KBM-7 (cell line): ENCODE results near the gene ADAMTS9.
"Not testable (repeated sequence)": the region's sequence is repeated elsewhere in the genome, so short reads cannot be mapped to it uniquely, and the experiment has no call there.

Source experiments
- DNase-seq: peaks from one replicate; pipeline ENCODE4 v3.0.0-alpha.2; 2015
- in situ Hi-C: fragments of 300-500 bp; cut with MboI; formaldehyde crosslinking; loops from 2 replicates; pipeline ENCODE4 v1.14.3; 2020; ENCODE audit warnings: low sequenced_read_pairs, low pct_unique_long_range_greater_than_20kb, mixed read lengths

The ADAMTS9 gene

GRCh38 chr3:64555351-64555750 lies 132.4 kb downstream of the ADAMTS9 start:
- no peak for DNase-seq
- in situ Hi-C loops = no loop called here

GRCh38 chr3:64554096-64554920 lies 133.5 kb downstream of the ADAMTS9 start:
- in situ Hi-C loops = no loop called here
- no peak for DNase-seq

GRCh38 chr3:64552966-64553365 lies 134.8 kb downstream of the ADAMTS9 start:
- in situ Hi-C loops = no loop called here
- no peak for DNase-seq

- in situ Hi-C loops = no loop called here
- no peak for DNase-seq
Measured at GRCh38 chr3:64552160-64552559, 135.6 kb downstream of the ADAMTS9 start.

GRCh38 chr3:64551697-64552096 lies 136.1 kb downstream of the ADAMTS9 start:
- in situ Hi-C loops = no loop called here
- DNase-seq = no peak

GRCh38 chr3:64550745-64551144 lies 137.1 kb downstream of the ADAMTS9 start:
- in situ Hi-C loops = no loop called here
- no peak for DNase-seq

GRCh38 chr3:64549869-64550268 lies 137.9 kb downstream of the ADAMTS9 start:
- in situ Hi-C loops = no loop called here
- DNase-seq = no peak

- DNase-seq = no peak
- in situ Hi-C loops = no loop called here
Measured at GRCh38 chr3:64548200-64548889, 139.5 kb downstream of the ADAMTS9 start.

- no peak for DNase-seq
- in situ Hi-C loops = no loop called here
Measured at GRCh38 chr3:64546856-64547255, 140.9 kb downstream of the ADAMTS9 start.

- in situ Hi-C loops = not testable (repeated sequence)
Measured at GRCh38 chr3:64545239-64545638, 142.6 kb downstream of the ADAMTS9 start.

GRCh38 chr3:64541803-64542202 lies 146.0 kb downstream of the ADAMTS9 start:
- no peak for DNase-seq
- in situ Hi-C loops = no loop called here

More at GRCh38 chr3:64545239-64545638, 142.6 kb downstream of the ADAMTS9 start:
- DNase-seq = not testable (repeated sequence)

- in situ Hi-C loops = no loop called here
- no peak for DNase-seq
Measured at GRCh38 chr3:64539451-64540196, 148.2 kb downstream of the ADAMTS9 start.

GRCh38 chr3:64536166-64536565 lies 151.6 kb downstream of the ADAMTS9 start:
- in situ Hi-C loops = no loop called here
- DNase-seq = no peak

GRCh38 chr3:64533617-64534317 lies 154.0 kb downstream of the ADAMTS9 start:
- DNase-seq = peak; percentile 61
- in situ Hi-C loops = no loop called here

- peak; percentile 53 for DNase-seq
- in situ Hi-C loops = no loop called here
Measured at GRCh38 chr3:64530434-64531049, 157.3 kb downstream of the ADAMTS9 start.

- no peak for DNase-seq
- in situ Hi-C loops = no loop called here
Measured at GRCh38 chr3:64523324-64523723, 164.5 kb downstream of the ADAMTS9 start.

- no peak for DNase-seq
- in situ Hi-C loops = no loop called here
Measured at GRCh38 chr3:64520334-64520733, 167.5 kb downstream of the ADAMTS9 start.

GRCh38 chr3:64518950-64519349 lies 168.8 kb downstream of the ADAMTS9 start:
- in situ Hi-C loops = no loop called here
- no peak for DNase-seq

- in situ Hi-C loops = no loop called here
- no peak for DNase-seq
Measured at GRCh38 chr3:64518496-64518895, 169.3 kb downstream of the ADAMTS9 start.
